Activated CD8-positive, alpha-beta memory T cell treated with anti-CD3 and anti-CD28 coated beads for 48 hours (primary cell): ENCODE results near the gene SLC35E1.
"Not testable (repeated sequence)": the region's sequence is repeated elsewhere in the genome, so short reads cannot be mapped to it uniquely, and the experiment has no call there.

Source experiments
- DNase-seq, 3 experiments: peaks; one replicate each; pipeline ENCODE4 v3.0.0-alpha.2; 2020; ENCODE audit warnings: low read depth in 2 of 3, low spot score in 2 of 3

The SLC35E1 gene

DNA sequence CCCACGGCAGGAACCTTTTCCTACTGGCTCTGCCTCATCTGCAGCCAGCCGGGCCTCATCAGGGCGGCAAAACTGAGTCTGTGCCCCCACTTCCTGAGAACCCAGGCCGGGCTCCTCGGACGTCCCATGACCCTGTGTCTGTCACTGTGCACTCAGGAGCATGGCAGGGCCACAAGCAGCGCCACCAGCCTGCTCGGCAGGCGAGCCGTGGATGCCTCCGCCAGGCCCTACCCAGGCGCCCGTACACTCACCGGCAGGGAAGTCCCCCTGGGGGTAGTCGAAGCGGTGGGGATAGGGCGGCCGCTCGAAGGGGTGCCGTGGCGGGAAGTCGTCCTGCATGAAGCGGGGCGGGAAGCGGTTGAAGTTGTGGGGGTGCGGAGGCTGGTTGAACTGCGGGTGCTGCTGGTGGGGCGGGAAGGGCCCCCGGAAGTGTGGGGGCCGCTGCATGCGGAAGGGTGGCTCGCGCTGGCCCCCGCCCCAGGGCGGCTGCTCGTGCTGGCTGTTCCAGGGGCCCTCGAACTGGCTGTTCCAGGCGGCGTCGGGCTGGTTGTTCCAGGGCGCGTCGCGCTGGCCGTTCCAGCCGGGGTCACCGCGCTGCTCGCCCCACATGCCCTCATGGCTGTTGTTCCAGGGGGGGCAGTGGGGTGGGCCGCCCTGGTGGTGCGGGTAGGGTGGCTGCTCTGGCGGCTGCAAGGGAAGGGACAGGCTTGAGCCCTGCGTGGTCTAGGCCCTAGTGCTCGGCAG is 47.1 kb downstream of the SLC35E1 start:
- DNase-seq, result no peak

DNA sequence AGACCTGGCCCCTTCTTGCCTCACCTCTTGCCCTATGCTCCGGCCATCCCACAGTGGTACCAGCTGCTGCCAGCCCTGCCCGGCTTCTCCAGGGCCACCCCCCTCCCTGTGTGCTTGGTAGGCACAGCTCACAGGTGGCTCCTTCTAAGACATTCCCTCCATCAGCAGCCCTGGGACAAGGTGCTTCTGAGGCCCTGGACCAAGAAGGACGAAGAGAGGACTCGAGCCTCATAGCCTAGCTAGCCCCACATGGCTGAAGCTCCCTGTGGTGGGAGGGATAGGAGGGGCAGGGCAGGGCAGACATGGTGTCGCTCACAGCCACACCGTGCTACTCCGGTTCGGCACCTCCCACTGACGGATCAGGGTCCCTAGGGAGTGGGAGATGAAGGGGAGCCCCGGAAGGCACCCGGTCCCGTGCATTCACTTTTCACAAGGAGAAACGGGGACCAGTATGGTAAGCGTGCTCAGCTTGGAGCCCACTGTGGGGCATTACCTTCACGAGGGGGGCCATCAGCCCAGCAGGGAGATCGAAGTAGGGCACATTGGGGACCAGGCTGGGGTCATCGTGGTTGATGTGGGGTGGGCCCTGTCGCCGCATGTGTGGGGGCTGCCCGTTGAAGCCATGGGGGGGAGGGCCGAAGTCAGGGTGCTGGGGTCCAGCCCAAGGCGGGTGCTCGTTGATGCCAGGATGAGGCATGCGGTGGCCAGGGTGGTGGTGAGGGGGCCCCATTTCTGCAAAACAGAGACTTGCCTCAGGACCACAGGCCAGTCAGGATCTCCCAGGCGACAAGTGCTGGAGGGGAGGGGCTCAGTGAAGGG is 49.4 kb downstream of the SLC35E1 start:
- DNase-seq, result no peak

- DNase-seq, result no peak
Measured at GRCh38 chr19:16521715-16522289, 50.4 kb downstream of the SLC35E1 start.

GRCh38 chr19:16520986-16521624 is 51.1 kb downstream of the SLC35E1 start:
- DNase-seq, result no peak

- no peak for DNase-seq
Measured at GRCh38 chr19:16520074-16520973, 51.9 kb downstream of the SLC35E1 start.

GRCh38 chr19:16519230-16519687 is 53.0 kb downstream of the SLC35E1 start:
- DNase-seq, result no peak

GRCh38 chr19:16518483-16519229 is 53.6 kb downstream of the SLC35E1 start:
- no peak for DNase-seq

DNA sequence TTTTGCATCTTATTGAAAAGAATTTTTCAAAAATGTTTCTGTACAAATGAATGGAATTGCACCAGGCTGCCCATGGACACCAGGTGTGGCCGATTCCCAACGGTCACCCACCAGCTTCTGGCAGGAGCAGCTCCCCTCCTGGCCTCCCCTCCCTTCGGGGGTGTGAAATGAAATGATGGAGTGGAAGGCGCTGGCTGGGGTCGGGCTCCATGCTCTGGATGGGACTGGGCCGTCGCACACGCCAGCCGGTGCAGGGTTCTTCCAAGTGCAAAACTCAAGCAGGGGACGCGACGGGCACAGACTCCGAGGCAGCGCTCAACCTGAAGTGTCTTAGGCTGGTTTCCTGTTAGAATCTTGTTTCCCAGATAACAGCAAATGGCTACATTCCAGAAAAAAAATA is 54.2 kb downstream of the SLC35E1 start:
- DNase-seq, result no peak

DNA sequence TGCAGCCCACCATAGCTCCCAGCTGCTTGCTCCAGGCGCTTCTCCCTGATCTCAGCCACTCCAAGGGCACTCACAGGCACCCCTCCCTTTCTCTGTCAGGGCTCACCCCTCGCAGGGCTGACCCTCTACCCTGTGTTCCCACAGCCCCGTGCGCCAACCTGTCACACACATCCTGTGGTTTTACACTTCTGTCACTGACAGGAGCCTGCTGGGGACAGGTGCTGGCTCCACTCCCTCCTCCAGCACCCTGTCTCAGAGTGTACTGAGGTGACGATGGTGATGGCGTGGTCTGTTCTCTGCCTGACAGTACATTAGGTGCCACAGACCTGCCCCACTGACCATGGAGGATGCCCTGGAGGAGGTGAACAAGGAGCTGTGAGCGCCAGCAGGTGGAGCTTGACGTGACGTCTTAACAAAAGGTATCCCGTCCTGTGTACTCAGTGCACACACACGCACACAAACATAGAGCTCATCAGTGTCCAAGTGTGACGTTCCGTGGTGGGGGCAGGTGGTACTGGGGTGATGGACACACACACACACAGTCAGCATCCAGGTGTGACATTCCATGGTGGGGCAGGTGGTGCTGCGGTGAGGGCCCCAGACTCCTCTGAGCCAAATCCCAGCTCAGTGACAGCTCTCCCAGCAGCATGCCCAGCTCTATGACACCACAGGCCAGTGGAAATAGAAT is 55.1 kb downstream of the SLC35E1 start:
- DNase-seq, result no peak

DNA sequence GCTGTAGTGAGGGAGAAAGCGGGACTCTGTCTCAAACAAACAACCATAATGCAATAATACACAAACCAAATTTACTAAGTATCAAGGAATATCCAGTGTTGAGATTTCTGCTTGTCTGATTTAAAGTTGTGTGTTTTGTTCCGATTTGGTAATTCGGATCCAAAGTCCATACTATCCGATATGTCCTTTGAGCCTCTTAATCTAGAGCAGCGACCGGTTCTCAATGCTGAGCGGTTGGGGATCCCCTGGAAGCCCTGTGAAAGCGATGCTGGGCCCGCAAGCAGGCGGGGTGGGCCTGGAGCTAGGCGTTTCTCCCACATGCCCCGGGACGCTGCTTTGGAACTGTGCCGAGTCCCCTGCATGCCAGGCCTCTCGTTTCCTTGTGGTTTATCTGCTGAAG is 55.8 kb downstream of the SLC35E1 start:
- no peak for DNase-seq

DNA sequence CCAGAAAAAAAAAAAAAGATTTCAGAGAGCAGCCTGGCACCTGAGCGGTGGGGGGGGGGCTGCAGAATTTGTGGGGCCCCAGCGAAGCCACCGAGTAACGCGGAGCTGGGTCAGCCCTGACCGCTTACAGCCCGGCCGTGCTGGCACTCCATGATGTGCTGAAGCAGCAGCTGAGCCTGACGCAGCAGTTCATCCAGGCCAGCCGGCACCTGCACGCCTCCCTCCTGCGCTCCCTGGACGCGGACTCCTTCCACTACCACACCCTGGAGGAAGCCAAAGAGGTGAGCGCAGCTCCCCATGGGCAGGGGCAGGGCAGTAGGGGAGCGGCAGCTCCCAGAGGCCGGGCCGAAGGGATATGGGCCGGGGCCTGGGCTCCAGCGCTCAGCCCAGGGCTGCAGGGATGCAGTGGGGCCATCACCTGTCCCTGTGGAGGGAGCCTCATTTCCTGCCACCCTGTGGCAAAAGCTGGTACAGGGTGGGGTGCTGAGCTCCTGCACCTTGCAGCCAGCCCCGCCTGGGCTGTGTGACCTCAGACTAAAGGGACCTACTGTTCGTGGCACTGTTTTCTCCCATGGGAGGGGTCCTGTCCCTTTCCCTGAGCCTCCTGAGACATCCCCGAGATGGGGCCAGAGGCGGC is 57.7 kb downstream of the SLC35E1 start:
- no peak for DNase-seq

GRCh38 chr19:16512611-16513010 is 59.6 kb downstream of the SLC35E1 start:
- DNase-seq, result not testable (repeated sequence)

GRCh38 chr19:16509141-16510061 is 62.8 kb downstream of the SLC35E1 start:
- no peak for DNase-seq

DNA sequence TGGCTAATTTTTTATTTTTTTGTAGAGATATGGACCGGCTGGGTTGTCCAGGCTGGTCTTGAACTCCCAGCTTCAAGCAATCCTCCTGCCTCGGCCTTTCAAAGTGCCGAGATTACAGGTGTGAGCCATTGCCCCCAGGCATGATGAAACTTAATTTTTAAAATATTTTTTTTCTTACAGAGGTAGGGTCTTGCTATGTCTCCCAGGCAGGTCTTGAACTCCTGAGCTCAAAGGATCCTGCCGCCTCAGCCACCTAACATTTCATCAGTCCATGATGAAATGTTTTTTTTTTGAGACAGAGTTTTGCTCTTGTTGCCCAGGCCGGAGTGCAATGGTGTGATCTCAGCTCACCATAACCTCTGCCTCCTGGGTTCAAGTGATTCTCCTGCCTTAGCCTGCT is 63.7 kb downstream of the SLC35E1 start:
- no peak for DNase-seq

DNA sequence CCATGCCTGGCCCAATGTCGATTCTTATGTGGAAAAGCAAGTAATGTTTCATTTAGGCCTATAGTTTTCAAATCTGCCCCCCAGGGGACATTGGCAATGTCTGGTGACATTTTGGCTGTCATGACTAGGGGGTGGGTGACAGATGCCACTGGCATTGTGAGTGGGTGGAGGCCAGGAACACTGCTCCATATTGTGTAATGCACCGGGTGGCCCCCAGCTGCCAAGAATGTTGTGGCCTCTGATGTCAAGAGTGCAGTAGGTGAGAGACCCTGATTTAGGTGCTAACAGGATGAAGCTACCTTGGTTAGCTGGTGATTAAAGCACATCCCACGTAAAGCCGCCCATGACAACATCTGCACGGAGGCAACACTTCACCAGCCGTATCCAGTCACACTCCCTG is 65.3 kb downstream of the SLC35E1 start:
- DNase-seq, result no peak

DNA sequence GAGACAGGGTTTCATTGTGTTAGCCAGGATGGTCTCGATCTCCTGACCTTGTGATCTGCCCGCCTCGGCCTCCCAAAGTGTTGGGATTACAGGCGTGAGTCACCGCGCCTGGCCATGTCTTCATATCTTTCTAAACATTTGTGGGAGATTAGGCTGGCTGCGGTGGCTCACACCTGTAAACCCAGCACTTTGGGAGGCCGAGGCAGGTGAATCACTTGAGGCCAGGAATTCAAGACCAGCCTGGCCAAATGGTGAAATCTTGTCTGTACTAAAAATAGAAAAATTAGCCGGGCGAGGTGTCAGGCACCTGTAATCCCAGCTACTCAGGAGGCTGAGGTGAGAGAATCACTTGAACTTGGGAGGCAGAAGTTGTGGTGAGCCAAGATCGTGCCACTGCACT is 66.1 kb downstream of the SLC35E1 start:
- DNase-seq, result not testable (repeated sequence)

GRCh38 chr19:16504271-16504670 is 67.9 kb downstream of the SLC35E1 start:
- DNase-seq, result no peak
